Liver (tissue), 9 donors: ENCODE data around the gene CPNE4. TPM values are rescaled to one million over a fixed set of nuclear protein-coding genes. Genes with fewer than 3 reads are reported as not detected.

ENCODE experiments used
- DNase-seq: peaks from one replicate; pipeline ENCODE4 v3.0.0-alpha.2; 2017; ENCODE audit warnings: low spot score
- H3K27ac ChIP-seq, 2 donors: one replicate each; pipeline ENCODE4 v1.7.0; 2013; ENCODE audit warnings: inconsistent platforms in 2 of 2, low read length in 2 of 2, control low read depth in 1 of 2, low read depth in 1 of 2, mild to moderate bottlenecking in 1 of 2
- H3K27me3 ChIP-seq, 4 donors: one replicate each; pipeline versions ENCODE4 v1.6.1 to v1.7.0; 2013; ENCODE audit warnings: low read length in 3 of 4, inconsistent platforms in 1 of 4, mild to moderate bottlenecking in 1 of 4, moderate library complexity in 1 of 4; ENCODE audit not compliant: control insufficient read depth in 4 of 4, insufficient read depth in 4 of 4
- H3K36me3 ChIP-seq, 4 donors: one replicate each; pipeline versions ENCODE4 v1.6.1 to v1.7.0; 2013; ENCODE audit warnings: low read length in 3 of 4, mild to moderate bottlenecking in 3 of 4, low read depth in 1 of 4, moderate library complexity in 1 of 4; ENCODE audit not compliant: control insufficient read depth in 4 of 4, insufficient read depth in 3 of 4
- H3K4me1 ChIP-seq, 4 donors: one replicate each; pipeline versions ENCODE4 v1.6.1 to v1.7.0; 2013; ENCODE audit warnings: low read length in 3 of 4, mild to moderate bottlenecking in 3 of 4, moderate library complexity in 1 of 4; ENCODE audit not compliant: control insufficient read depth in 4 of 4, insufficient read depth in 4 of 4
- H3K4me3 ChIP-seq, 3 donors: one replicate each; pipeline versions ENCODE4 v1.6.1 to v1.7.0; 2013; ENCODE audit warnings: low read length in 3 of 3, control low read depth in 1 of 3, low read depth in 1 of 3, mild to moderate bottlenecking in 1 of 3
- H3K9ac ChIP-seq, 2 donors: one replicate each; pipeline ENCODE4 v1.7.0; 2013; ENCODE audit warnings: low read length in 2 of 2, mild to moderate bottlenecking in 2 of 2, moderate library complexity in 2 of 2, control low read depth in 1 of 2, low read depth in 1 of 2
- H3K9me3 ChIP-seq, 4 donors: one replicate each; pipeline versions ENCODE4 v1.6.1 to v1.7.0; 2013; ENCODE audit warnings: low read length in 3 of 4; ENCODE audit not compliant: control insufficient read depth in 4 of 4
- EGR1 ChIP-seq, 2 donors: IDR thresholded peaks; 2 replicates each; pipeline ENCODE4 v1.6.1; 2016 to 2018; ENCODE audit warnings: antibody characterized with exemption in 2 of 2, low read depth in 2 of 2
- FOXA1 ChIP-seq: IDR thresholded peaks from 2 replicates; pipeline ENCODE4 v1.6.1; 2016; ENCODE audit warnings: antibody characterized with exemption
- FOXA2 ChIP-seq: IDR thresholded peaks from 2 replicates; pipeline ENCODE4 v1.6.1; 2016; ENCODE audit warnings: antibody characterized with exemption
- GABPA ChIP-seq, 2 donors: IDR thresholded peaks in 1 of 2; conservative IDR thresholded peaks in 1 of 2; 2 replicates each; pipeline ENCODE4 v1.6.1; 2016; ENCODE audit warnings: antibody characterized with exemption in 2 of 2, mild to moderate bottlenecking in 1 of 2, moderate library complexity in 1 of 2
- HNF4A ChIP-seq, 2 donors: conservative IDR thresholded peaks; 2 replicates each; pipeline ENCODE4 v1.6.1; 2016; ENCODE audit warnings: antibody characterized with exemption in 2 of 2, mild to moderate bottlenecking in 2 of 2
- HNF4G ChIP-seq: IDR thresholded peaks from 2 replicates; pipeline ENCODE4 v1.6.1; 2016; ENCODE audit warnings: antibody characterized with exemption
- JUND ChIP-seq, 2 donors: IDR thresholded peaks; 2 replicates each; pipeline ENCODE4 v1.6.1; 2016; ENCODE audit warnings: antibody characterized with exemption in 2 of 2
- NR2F2 ChIP-seq: IDR thresholded peaks from 2 replicates; pipeline ENCODE4 v1.6.1; 2016; ENCODE audit warnings: antibody characterized with exemption
- RAD21 ChIP-seq, 2 donors: IDR thresholded peaks; 2 replicates each; pipeline ENCODE4 v1.6.1; 2016; ENCODE audit warnings: antibody characterized with exemption in 2 of 2, mild to moderate bottlenecking in 2 of 2
- REST ChIP-seq: IDR thresholded peaks from 2 replicates; pipeline ENCODE4 v1.6.1; 2016; ENCODE audit warnings: antibody characterized with exemption, mild to moderate bottlenecking
- RXRA ChIP-seq, 2 donors: IDR thresholded peaks; 2 replicates each; pipeline ENCODE4 v1.6.1; 2017 to 2018; ENCODE audit warnings: antibody characterized with exemption in 2 of 2, mild to moderate bottlenecking in 1 of 2
- SP1 ChIP-seq: IDR thresholded peaks from 2 replicates; pipeline ENCODE4 v1.6.1; 2018; ENCODE audit warnings: antibody characterized with exemption, mild to moderate bottlenecking
- YY1 ChIP-seq: IDR thresholded peaks from 2 replicates; pipeline ENCODE4 v1.6.1; 2016; ENCODE audit warnings: antibody characterized with exemption, mild to moderate bottlenecking
- polyA plus RNA-seq, 2 donors: library from polyadenylated mRNA; stranded (reverse) in 1 of 2; unstranded in 1 of 2; fragments of 200-250 nt in 1 of 2; fragments of >200 nt in 1 of 2; fragmentation: Nextera tagmentation in 1 of 2; extraction: Ambion mirVana in 1 of 2; gene quantifications; one replicate each; pipeline versions ENCODE4 v1.2.1 to v1.2.3, GENCODE V29; 2013 to 2015
- total RNA-seq, 2 donors: library from RNA; depleted of rRNA; stranded (reverse); fragments of >200 nt; gene quantifications; one replicate each; pipeline ENCODE4 v1.2.3, GENCODE V29; 2014
- TF ChIP-seq, protein P1 (sequence below): IDR thresholded peaks from 2 replicates; pipeline ENCODE4 v1.6.1; 2016; ENCODE audit warnings: antibody characterized with exemption
- TF ChIP-seq, protein P2 (sequence below): IDR thresholded peaks from 2 replicates; pipeline ENCODE4 v1.6.1; 2016; ENCODE audit warnings: antibody characterized with exemption
- TF ChIP-seq, protein P3 (sequence below): fragments of 150-350 bp; IDR thresholded peaks from 2 replicates; pipeline ENCODE4 v1.5.1; 2017; ENCODE audit warnings: improper control_type of control experiment, low read depth, low read length; ENCODE audit not compliant: missing input control
- TF ChIP-seq, protein P4 (sequence below): IDR thresholded peaks from 2 replicates; pipeline ENCODE4 v1.6.1; 2016; ENCODE audit warnings: antibody characterized with exemption
- donor health status: healthy.
- donor health status: healthy.
- donor health status: healthy.
- donor health status: healthy.
- donor health status: healthy.

Gene CPNE4
- total and polyA plus RNA-seq, 4 donors, result under 0.01 to 0.03 TPM; not detected in 2

DNA sequence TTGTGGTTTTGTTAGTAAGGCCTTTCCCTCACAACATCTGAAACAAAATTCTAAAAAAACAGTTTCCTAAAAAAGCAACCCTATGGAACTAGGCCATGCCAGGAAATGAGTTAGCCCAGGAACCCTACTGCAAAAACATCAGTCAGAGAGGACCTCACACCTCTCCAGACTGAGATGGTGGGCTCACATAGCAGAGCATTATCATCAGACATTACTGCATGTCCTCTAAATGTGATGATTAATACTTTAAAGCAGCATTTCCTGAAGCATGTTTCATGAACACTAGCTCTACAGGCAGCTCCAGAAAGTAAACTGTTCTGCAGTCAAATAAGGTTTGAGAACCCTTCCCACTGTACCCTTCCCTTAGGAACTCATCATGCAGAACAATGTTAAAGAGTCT, 299.7 kb downstream of the CPNE4 start:
- no peaks in the 10 kb centered on the region for H3K4me1 ChIP-seq
- no peak overlapping the region for H3K4me3 ChIP-seq
- TF ChIP-seq, protein P1, sequence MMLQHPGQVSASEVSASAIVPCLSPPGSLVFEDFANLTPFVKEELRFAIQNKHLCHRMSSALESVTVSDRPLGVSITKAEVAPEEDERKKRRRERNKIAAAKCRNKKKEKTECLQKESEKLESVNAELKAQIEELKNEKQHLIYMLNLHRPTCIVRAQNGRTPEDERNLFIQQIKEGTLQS, result no peak
- TF ChIP-seq YY1 (no peak), NR2F2 (no peak), SP1 (no peak), RXRA (IDR thresholded peaks at IDR 0.05) (no peak), HNF4G (no peak), JUND (IDR thresholded peaks at IDR 0.05) (no peak), EGR1 (IDR thresholded peaks at IDR 0.05; ENCODE audit: low read depth in 2 of 2) (no peak), GABPA (IDR thresholded peaks at IDR 0.05 in 1 of 2, conservative IDR thresholded peaks at IDR 0.05 in 1 of 2) (no peak), HNF4A (conservative IDR thresholded peaks at IDR 0.05) (no peak), RAD21 (IDR thresholded peaks at IDR 0.05) (no peak), FOXA2 (no peak), REST (no peak), FOXA1 (no peak)
- TF ChIP-seq, protein P2, sequence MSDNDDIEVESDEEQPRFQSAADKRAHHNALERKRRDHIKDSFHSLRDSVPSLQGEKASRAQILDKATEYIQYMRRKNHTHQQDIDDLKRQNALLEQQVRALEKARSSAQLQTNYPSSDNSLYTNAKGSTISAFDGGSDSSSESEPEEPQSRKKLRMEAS, result no peak
- TF ChIP-seq, protein P3, sequence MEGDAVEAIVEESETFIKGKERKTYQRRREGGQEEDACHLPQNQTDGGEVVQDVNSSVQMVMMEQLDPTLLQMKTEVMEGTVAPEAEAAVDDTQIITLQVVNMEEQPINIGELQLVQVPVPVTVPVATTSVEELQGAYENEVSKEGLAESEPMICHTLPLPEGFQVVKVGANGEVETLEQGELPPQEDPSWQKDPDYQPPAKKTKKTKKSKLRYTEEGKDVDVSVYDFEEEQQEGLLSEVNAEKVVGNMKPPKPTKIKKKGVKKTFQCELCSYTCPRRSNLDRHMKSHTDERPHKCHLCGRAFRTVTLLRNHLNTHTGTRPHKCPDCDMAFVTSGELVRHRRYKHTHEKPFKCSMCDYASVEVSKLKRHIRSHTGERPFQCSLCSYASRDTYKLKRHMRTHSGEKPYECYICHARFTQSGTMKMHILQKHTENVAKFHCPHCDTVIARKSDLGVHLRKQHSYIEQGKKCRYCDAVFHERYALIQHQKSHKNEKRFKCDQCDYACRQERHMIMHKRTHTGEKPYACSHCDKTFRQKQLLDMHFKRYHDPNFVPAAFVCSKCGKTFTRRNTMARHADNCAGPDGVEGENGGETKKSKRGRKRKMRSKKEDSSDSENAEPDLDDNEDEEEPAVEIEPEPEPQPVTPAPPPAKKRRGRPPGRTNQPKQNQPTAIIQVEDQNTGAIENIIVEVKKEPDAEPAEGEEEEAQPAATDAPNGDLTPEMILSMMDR, result no peak
- TF ChIP-seq, protein P4, sequence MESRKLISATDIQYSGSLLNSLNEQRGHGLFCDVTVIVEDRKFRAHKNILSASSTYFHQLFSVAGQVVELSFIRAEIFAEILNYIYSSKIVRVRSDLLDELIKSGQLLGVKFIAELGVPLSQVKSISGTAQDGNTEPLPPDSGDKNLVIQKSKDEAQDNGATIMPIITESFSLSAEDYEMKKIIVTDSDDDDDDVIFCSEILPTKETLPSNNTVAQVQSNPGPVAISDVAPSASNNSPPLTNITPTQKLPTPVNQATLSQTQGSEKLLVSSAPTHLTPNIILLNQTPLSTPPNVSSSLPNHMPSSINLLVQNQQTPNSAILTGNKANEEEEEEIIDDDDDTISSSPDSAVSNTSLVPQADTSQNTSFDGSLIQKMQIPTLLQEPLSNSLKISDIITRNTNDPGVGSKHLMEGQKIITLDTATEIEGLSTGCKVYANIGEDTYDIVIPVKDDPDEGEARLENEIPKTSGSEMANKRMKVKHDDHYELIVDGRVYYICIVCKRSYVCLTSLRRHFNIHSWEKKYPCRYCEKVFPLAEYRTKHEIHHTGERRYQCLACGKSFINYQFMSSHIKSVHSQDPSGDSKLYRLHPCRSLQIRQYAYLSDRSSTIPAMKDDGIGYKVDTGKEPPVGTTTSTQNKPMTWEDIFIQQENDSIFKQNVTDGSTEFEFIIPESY, result no peak
- DNase-seq, result no peak
- no peaks in the 10 kb centered on the region for H3K9me3 ChIP-seq
- H3K27ac ChIP-seq, result no peak overlapping the region
- no peak overlapping the region for H3K9ac ChIP-seq
- peaks cover 0 to 3% (median 0%) of the 10 kb centered on the region in 4 donors for H3K27me3 ChIP-seq
- no peaks in the 10 kb centered on the region for H3K36me3 ChIP-seq
